Adipocyte (in vitro differentiated cells): ENCODE data around the gene ZNF592.
"Not testable (repeated sequence)": the region's sequence is repeated elsewhere in the genome, so short reads cannot be mapped to it uniquely, and the experiment has no call there.

ENCODE experiments used
- DNase-seq: peaks from one replicate; pipeline ENCODE4 v3.0.0-alpha.2; 2015; ENCODE audit warnings: low read depth
- H3K27me3 ChIP-seq: replicated peaks from 2 replicates; pipeline ENCODE4 v1.7.0; 2013; ENCODE audit warnings: mild to moderate bottlenecking, low read length, moderate library complexity; ENCODE audit not compliant: control insufficient read depth, insufficient read depth
- H3K36me3 ChIP-seq: 2 replicates; pipeline ENCODE4 v1.7.0; 2013; ENCODE audit warnings: low read length, mild to moderate bottlenecking, moderate library complexity; ENCODE audit not compliant: control insufficient read depth, insufficient read depth, severe bottlenecking
- H3K4me1 ChIP-seq: 2 replicates; pipeline ENCODE4 v1.7.0; 2013; ENCODE audit warnings: mild to moderate bottlenecking, low read length, moderate library complexity; ENCODE audit not compliant: control insufficient read depth, insufficient read depth
- H3K4me3 ChIP-seq: 2 replicates; pipeline ENCODE4 v1.7.0; 2013; ENCODE audit warnings: mild to moderate bottlenecking, low read length, moderate library complexity
- H3K9ac ChIP-seq: 2 replicates; pipeline ENCODE4 v1.7.0; 2013; ENCODE audit warnings: mild to moderate bottlenecking, low read length, moderate library complexity
- H3K9me3 ChIP-seq: 2 replicates; pipeline ENCODE4 v1.7.0; 2013; ENCODE audit warnings: mild to moderate bottlenecking, low read length, moderate library complexity; ENCODE audit not compliant: control insufficient read depth

The ZNF592 gene

GRCh38 chr15:84725001-84725491 lies 23.3 kb upstream of the ZNF592 start:
- Histone ChIP-seq H3K9me3 (no peaks in the 10 kb centered on the region), H3K27me3 (no peaks in the 10 kb centered on the region), H3K9ac (no peak overlapping the region), H3K36me3 (no peaks in the 10 kb centered on the region), H3K4me1 (peaks cover 5% of the 10 kb centered on the region), H3K4me3 (no peak overlapping the region)
- no peak for DNase-seq

GRCh38 chr15:84727429-84727828 lies 21.0 kb upstream of the ZNF592 start:
- Histone ChIP-seq H3K27me3 (no peaks in the 10 kb centered on the region), H3K9ac (no peak overlapping the region), H3K9me3 (no peaks in the 10 kb centered on the region), H3K4me1 (peaks cover 14% of the 10 kb centered on the region), H3K4me3 (no peak overlapping the region), H3K36me3 (no peaks in the 10 kb centered on the region)
- DNase-seq = no peak

GRCh38 chr15:84731774-84732173 lies 16.6 kb upstream of the ZNF592 start:
- no peak overlapping the region for H3K4me3 ChIP-seq
- no peaks in the 10 kb centered on the region for H3K27me3 ChIP-seq
- H3K4me1 ChIP-seq = peaks cover 14% of the 10 kb centered on the region
- H3K9ac ChIP-seq = no peak overlapping the region
- no peaks in the 10 kb centered on the region for H3K9me3 ChIP-seq
- peak; percentile 79 for DNase-seq
- no peaks in the 10 kb centered on the region for H3K36me3 ChIP-seq

- H3K9ac ChIP-seq = no peak overlapping the region
- peaks cover 14% of the 10 kb centered on the region for H3K4me1 ChIP-seq
- no peaks in the 10 kb centered on the region for H3K36me3 ChIP-seq
- H3K27me3 ChIP-seq = no peaks in the 10 kb centered on the region
- no peaks in the 10 kb centered on the region for H3K9me3 ChIP-seq
- DNase-seq = no peak
- no peak overlapping the region for H3K4me3 ChIP-seq
Measured at GRCh38 chr15:84734794-84735479, 13.5 kb upstream of the ZNF592 start.

- H3K36me3 ChIP-seq, H3K4me3 ChIP-seq, DNase-seq, H3K27me3 ChIP-seq, H3K9ac ChIP-seq, H3K9me3 ChIP-seq: not testable (repeated sequence)
- H3K4me1 ChIP-seq = peaks cover 18% of the 10 kb centered on the region
Measured at GRCh38 chr15:84735480-84736061, 12.8 kb upstream of the ZNF592 start.

- Histone ChIP-seq H3K4me1 (peaks cover 14% of the 10 kb centered on the region), H3K9me3 (no peaks in the 10 kb centered on the region), H3K9ac (no peak overlapping the region), H3K27me3 (no peaks in the 10 kb centered on the region), H3K36me3 (no peaks in the 10 kb centered on the region), H3K4me3 (no peak overlapping the region)
- no peak for DNase-seq
Measured at GRCh38 chr15:84736375-84736774, 12.0 kb upstream of the ZNF592 start.

- H3K4me1 ChIP-seq = peaks cover 11% of the 10 kb centered on the region
Measured at GRCh38 chr15:84737005-84737404, 11.4 kb upstream of the ZNF592 start.

GRCh38 chr15:84740691-84741090 lies 7.7 kb upstream of the ZNF592 start:
- no peak for DNase-seq
- peaks cover 6% of the 10 kb centered on the region for H3K4me1 ChIP-seq
- H3K36me3 ChIP-seq = no peaks in the 10 kb centered on the region
- no peak overlapping the region for H3K9ac ChIP-seq
- no peak overlapping the region for H3K4me3 ChIP-seq
- H3K27me3 ChIP-seq = no peaks in the 10 kb centered on the region
- no peaks in the 10 kb centered on the region for H3K9me3 ChIP-seq

More at GRCh38 chr15:84737005-84737404, 11.4 kb upstream of the ZNF592 start:
- no peaks in the 10 kb centered on the region for H3K27me3 ChIP-seq
- no peak for DNase-seq
- H3K36me3 ChIP-seq = no peaks in the 10 kb centered on the region
- no peak overlapping the region for H3K4me3 ChIP-seq
- no peak overlapping the region for H3K9ac ChIP-seq
- H3K9me3 ChIP-seq = no peaks in the 10 kb centered on the region

- no peaks in the 10 kb centered on the region for H3K36me3 ChIP-seq
- no peak overlapping the region for H3K9ac ChIP-seq
- peaks cover 6% of the 10 kb centered on the region for H3K4me1 ChIP-seq
- H3K9me3 ChIP-seq = no peaks in the 10 kb centered on the region
- no peak overlapping the region for H3K4me3 ChIP-seq
- H3K27me3 ChIP-seq = no peaks in the 10 kb centered on the region
- no peak for DNase-seq
Measured at GRCh38 chr15:84741121-84741520, 7.3 kb upstream of the ZNF592 start.

GRCh38 chr15:84747416-84748273 lies 747 bp upstream of the ZNF592 start:
- no peaks in the 10 kb centered on the region for H3K27me3 ChIP-seq
- DNase-seq = peak; percentile 80

More at GRCh38 chr15:84747416-84748273, 747 bp upstream of the ZNF592 start:
- Histone ChIP-seq H3K4me1 (peaks cover 27% of the 10 kb centered on the region), H3K9ac (peak overlapping the region; percentile 97), H3K36me3 (no peaks in the 10 kb centered on the region), H3K9me3 (no peaks in the 10 kb centered on the region), H3K4me3 (peak overlapping the region; percentile 94)
